Endothelial cell of umbilical vein (primary cell): ENCODE measurements around the gene B3GALT6. TPM values are rescaled to one million over a fixed set of nuclear protein-coding genes. Genes with fewer than 3 reads are reported as not detected.

Experiments
- BruUV-seq: library from RNA; stranded (reverse); fragments of 400-500 nt; replicated peaks from 2 replicates; lab custom pipeline; 2021; lab: Mats Ljungman, UMichigan
- CTCF ChIA-PET: fragments of 300-600, 350-600 bp; sonication (Branson Sonifier 250); formaldehyde crosslinking; loops from one replicate; lab custom pipeline; 2021; ENCODE audit warnings: antibody characterized with exemption, inconsistent platforms; lab: Charles Lee
- POLR2A ChIA-PET: fragments of 300-600, 350-600 bp; sonication (Branson Sonifier 250); formaldehyde crosslinking; loops from one replicate; lab custom pipeline; 2021; ENCODE audit warnings: antibody characterized with exemption, inconsistent platforms; lab: Charles Lee
- DNase-seq: peaks from one replicate; pipeline ENCODE4 v3.0.0-alpha.2; 2011; ENCODE audit warnings: low read depth, low spot score
- FAIRE-seq: peaks from 2 replicates; lab custom pipeline; 2011; peaks lifted over from hg19 to GRCh38; lab: Jason Lieb, UNC
- H2AFZ ChIP-seq: 2 replicates; pipeline ENCODE4 v1.6.0; 2012; ENCODE audit warnings: low read depth, low read length, control low read depth, inconsistent platforms
- H3K27ac ChIP-seq: 2 replicates; pipeline ENCODE4 v1.5.1; 2011; ENCODE audit warnings: low read depth, mild to moderate bottlenecking, control low read depth, low read length, moderate library complexity; ENCODE audit not compliant: insufficient read depth
- H3K27me3 ChIP-seq, 2 experiments: 2 replicates each; pipeline versions ENCODE4 v1.6.0 to v1.6.1; 2011; ENCODE audit warnings: low read length in 2 of 2, mixed read lengths in 1 of 2; ENCODE audit not compliant: control insufficient read depth in 2 of 2, insufficient read depth in 2 of 2
- H3K36me3 ChIP-seq, 2 experiments: 2 replicates in 1 of 2; 3 replicates in 1 of 2; pipeline ENCODE4 v1.5.1; 2011; ENCODE audit warnings: low read length in 2 of 2, mild to moderate bottlenecking in 1 of 2, moderate library complexity in 1 of 2; ENCODE audit not compliant: control insufficient read depth in 2 of 2, insufficient read depth in 2 of 2; ENCODE audit errors: extremely low read depth in 1 of 2
- H3K4me1 ChIP-seq: 3 replicates; pipeline ENCODE4 v1.5.1; 2011; ENCODE audit warnings: mild to moderate bottlenecking, low read length; ENCODE audit not compliant: control insufficient read depth, insufficient read depth; ENCODE audit errors: extremely low read depth
- H3K4me2 ChIP-seq: 2 replicates; pipeline ENCODE4 v1.6.1; 2011; ENCODE audit warnings: low read length, control low read depth, mixed read lengths; ENCODE audit not compliant: insufficient read depth
- H3K4me3 ChIP-seq, 3 experiments: fragments of 200-600 bp in 1 of 3; sonication (generic), shearing (Covaris generic) in 1 of 3; replicated peaks in 1 of 3; 2 replicates each; pipeline ENCODE4 v1.5.1; 2011 to 2016; ENCODE audit warnings: control low read depth in 3 of 3, low read length in 3 of 3, mild to moderate bottlenecking in 2 of 3, inconsistent platforms in 1 of 3, low read depth in 1 of 3, moderate library complexity in 1 of 3; ENCODE audit not compliant: insufficient read depth in 1 of 3
- H3K79me2 ChIP-seq: 2 replicates; pipeline ENCODE4 v1.6.0; 2012; ENCODE audit warnings: low read length, inconsistent platforms; ENCODE audit not compliant: control insufficient read depth, insufficient read depth
- H3K9ac ChIP-seq: replicated peaks from 2 replicates; pipeline ENCODE3; 2011; ENCODE audit warnings: low read length, control low read depth; ENCODE audit not compliant: insufficient read depth; ENCODE audit errors: extremely low read depth
- H3K9me1 ChIP-seq: replicated peaks from 3 replicates; pipeline ENCODE4 v1.6.0; 2011; ENCODE audit warnings: mild to moderate bottlenecking, low read length; ENCODE audit not compliant: control insufficient read depth, insufficient read depth; ENCODE audit errors: extremely low read depth
- H3K9me3 ChIP-seq: replicated peaks from 2 replicates; pipeline ENCODE4 v1.5.1; 2012; ENCODE audit warnings: low read length, inconsistent platforms; ENCODE audit not compliant: control insufficient read depth, insufficient read depth
- H4K20me1 ChIP-seq: replicated peaks from 2 replicates; pipeline ENCODE3; 2011; ENCODE audit warnings: mild to moderate bottlenecking, low read length; ENCODE audit not compliant: control insufficient read depth, insufficient read depth; ENCODE audit errors: extremely low read depth
- EZH2 ChIP-seq: IDR thresholded peaks from 2 replicates; pipeline ENCODE4 v1.6.1; 2012; ENCODE audit warnings: borderline replicate concordance, low read depth, mild to moderate bottlenecking, moderate library complexity, low read length, inconsistent platforms; ENCODE audit not compliant: severe bottlenecking
- FOS ChIP-seq: IDR thresholded peaks from 2 replicates; pipeline ENCODE4 v1.6.1; 2011; ENCODE audit warnings: mild to moderate bottlenecking, low read length, moderate library complexity, borderline replicate concordance; ENCODE audit not compliant: insufficient read depth
- JUN ChIP-seq: IDR thresholded peaks from 2 replicates; pipeline ENCODE4 v1.6.1; 2011; ENCODE audit warnings: borderline replicate concordance, low read depth; ENCODE audit not compliant: insufficient read length, insufficient read depth
- POLR2A ChIP-seq: IDR thresholded peaks from 2 replicates; pipeline ENCODE4 v1.6.1; 2012; ENCODE audit warnings: low read depth, mild to moderate bottlenecking, control low read depth, low read length
- dilution Hi-C: fragments of 300-500 bp; cut with MboI; formaldehyde crosslinking; loops from one replicate; pipeline ENCODE4 v1.15.0; 2019; ENCODE audit warnings: low sequenced_read_pairs; ENCODE audit not compliant: extremely low pct_ligation_motif_present
- intact Hi-C: fragments of 100-400 bp; cut with micrococcal nuclease; formaldehyde crosslinking; loops from one replicate; pipeline ENCODE4 v1.10.0; 2022
- polyA plus RNA-seq, 4 experiments: library from polyadenylated mRNA; depleted of rRNA in 3 of 4; stranded (reverse) in 3 of 4; unstranded in 1 of 4; fragments of >200 nt; gene quantifications; 2 replicates each; pipeline versions ENCODE4 v1.2.1 to v1.2.3, GENCODE V29; 2011 to 2012; ENCODE audit warnings: missing spikeins in 1 of 4
- total RNA-seq: library from RNA; stranded (reverse); gene quantifications from 2 replicates; pipeline ENCODE4 v1.2.3, GENCODE V29; 2021

B3GALT6 gene
- total and polyA plus RNA-seq, 2 donors (not counting 3 experiments of a cell fraction or from before 2014, with no cell fraction given), result 24.6 to 34.1 TPM

DNA sequence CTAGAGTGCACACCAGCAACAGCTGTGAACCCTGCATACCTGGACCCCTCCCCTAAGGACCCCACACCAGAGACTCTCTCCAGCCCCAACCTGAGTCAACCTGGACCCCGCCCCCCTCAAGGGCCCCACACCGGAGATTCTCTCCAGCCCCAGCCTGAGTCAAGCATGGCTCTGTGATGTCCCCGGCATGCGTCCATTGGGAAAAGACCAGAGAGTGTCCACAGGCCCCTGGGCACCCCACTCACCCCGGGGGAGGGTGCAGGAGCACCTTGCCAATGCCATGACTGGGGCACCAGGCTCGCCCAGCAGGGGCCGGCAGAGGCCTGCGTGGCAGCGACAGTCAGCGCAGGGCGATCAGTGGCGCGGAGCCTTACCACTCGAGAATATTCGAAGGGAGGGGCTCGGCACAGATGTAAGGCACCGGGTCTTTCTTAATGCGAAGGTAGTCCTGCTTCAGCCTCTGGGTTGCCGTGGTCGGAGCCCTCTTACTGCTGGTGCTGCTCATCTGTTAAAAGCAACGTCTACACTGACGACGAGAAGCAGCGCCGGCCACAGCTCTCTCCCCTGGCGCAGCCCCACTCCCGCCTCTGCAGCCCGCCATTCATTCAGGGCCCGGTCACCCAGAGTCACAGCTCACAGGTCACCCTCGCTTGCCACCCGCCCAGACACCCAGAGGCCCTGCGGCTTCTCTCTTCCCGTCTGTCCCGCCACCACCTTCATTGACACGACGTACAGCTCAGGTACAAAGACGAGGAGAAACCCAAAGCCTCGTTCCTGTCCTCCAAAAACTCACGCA, 35.6 kb downstream of the B3GALT6 start:
- CTCF ChIA-PET, result no interaction called here
- no peaks in the 10 kb centered on the region for H4K20me1 ChIP-seq
- peaks cover 6 to 26% of the 10 kb centered on the region in 2 experiments for H3K36me3 ChIP-seq
- peaks cover 61% of the 10 kb centered on the region for H3K79me2 ChIP-seq
- POLR2A ChIA-PET, result no interaction called here
- H3K9me3 ChIP-seq, result no peaks in the 10 kb centered on the region
- dilution Hi-C loops (no loop called here), intact Hi-C loops (no loop called here)
- H3K4me2 ChIP-seq, result no peak overlapping the region
- no peak for FAIRE-seq
- no peak overlapping the region for H2AFZ ChIP-seq
- no peaks in the 10 kb centered on the region for H3K27me3 ChIP-seq
- DNase-seq, result no peak
- H3K4me3 ChIP-seq, result no peak overlapping the region
- H3K4me1 ChIP-seq, result peaks cover 23% of the 10 kb centered on the region
- no peak overlapping the region for H3K9ac ChIP-seq
- no peak for TF ChIP-seq FOS
- H3K27ac ChIP-seq, result no peak overlapping the region
- H3K9me1 ChIP-seq, result no peaks in the 10 kb centered on the region
- BruUV-seq, result no TSS peak

DNA sequence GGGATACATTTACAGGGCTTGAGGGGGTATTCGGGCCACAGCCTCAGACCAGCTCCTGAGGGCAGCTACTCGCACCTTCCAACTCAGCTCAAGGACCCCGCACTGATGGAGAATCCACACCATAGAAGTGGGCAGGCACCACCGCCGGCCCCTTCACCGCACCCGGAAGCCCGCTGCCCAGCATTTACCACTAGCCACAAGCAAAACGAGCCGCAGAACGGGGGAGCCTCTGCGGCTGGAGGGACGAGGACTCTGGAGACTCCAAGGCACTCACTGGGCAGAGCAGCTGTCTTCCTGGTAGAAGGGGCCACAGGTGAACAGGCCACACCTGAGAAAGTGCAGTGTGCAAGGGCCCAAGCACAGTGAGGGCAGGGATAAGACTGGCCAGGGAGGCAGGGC, 36.2 kb downstream of the B3GALT6 start:
- no peak for FAIRE-seq
- intact Hi-C loops (no loop called here), dilution Hi-C loops (no loop called here)
- CTCF ChIA-PET, result no interaction called here
- Histone ChIP-seq H3K9ac (no peak overlapping the region), H2AFZ (no peak overlapping the region), H3K9me3 (no peaks in the 10 kb centered on the region), H3K9me1 (no peaks in the 10 kb centered on the region), H3K27me3 (no peaks in the 10 kb centered on the region), H3K4me3 (no peak overlapping the region), H3K4me2 (no peak overlapping the region), H3K27ac (no peak overlapping the region), H3K79me2 (peaks cover 65% of the 10 kb centered on the region), H3K36me3 (peaks cover 1 to 22% of the 10 kb centered on the region in 2 experiments), H4K20me1 (no peaks in the 10 kb centered on the region), H3K4me1 (peaks cover 23% of the 10 kb centered on the region)
- BruUV-seq, result no TSS peak
- POLR2A ChIA-PET, result no interaction called here
- DNase-seq, result no peak
- TF ChIP-seq JUN (no peak), EZH2 (no peak), POLR2A (no peak)
